Measurements from ENCODE around the gene THOC6.
A peak's percentile ranks its signal among the peaks of the same experiment; 100 is the strongest.

THOC6 gene

DNA sequence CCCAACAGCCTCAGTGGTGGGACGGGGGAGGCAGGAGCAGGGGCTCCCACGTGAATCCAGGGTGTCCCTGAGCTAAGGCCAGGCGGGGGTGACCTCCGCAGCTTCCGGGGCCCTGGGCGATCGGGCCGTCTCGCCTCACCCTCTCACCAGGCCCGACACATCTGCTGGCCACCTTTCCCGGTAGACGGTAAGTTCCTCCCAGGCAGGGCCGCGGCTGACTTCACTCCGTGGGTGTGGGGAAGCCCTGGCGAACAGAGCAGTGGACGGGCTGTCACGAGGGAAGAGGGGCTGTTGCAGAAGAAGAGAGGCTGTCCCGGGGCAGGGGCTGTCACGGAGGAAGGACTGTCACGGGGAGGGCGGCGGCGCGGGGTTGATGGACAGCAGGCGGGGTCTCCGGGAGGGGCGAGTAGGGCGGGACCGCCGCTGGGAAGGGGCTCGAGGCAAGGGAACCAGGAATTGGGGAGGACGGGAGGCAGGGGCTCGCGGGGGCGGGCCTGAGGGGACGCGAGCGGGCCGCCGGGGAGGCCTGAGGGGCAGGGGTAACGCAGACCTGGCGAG lies 44.1 kb upstream of the THOC6 start:
- H3K4me1 ChIP-seq (ENCODE audit: low read length), result peaks cover 5% of the 10 kb centered on the region; the same call in 1 of the 2 replicates

DNA sequence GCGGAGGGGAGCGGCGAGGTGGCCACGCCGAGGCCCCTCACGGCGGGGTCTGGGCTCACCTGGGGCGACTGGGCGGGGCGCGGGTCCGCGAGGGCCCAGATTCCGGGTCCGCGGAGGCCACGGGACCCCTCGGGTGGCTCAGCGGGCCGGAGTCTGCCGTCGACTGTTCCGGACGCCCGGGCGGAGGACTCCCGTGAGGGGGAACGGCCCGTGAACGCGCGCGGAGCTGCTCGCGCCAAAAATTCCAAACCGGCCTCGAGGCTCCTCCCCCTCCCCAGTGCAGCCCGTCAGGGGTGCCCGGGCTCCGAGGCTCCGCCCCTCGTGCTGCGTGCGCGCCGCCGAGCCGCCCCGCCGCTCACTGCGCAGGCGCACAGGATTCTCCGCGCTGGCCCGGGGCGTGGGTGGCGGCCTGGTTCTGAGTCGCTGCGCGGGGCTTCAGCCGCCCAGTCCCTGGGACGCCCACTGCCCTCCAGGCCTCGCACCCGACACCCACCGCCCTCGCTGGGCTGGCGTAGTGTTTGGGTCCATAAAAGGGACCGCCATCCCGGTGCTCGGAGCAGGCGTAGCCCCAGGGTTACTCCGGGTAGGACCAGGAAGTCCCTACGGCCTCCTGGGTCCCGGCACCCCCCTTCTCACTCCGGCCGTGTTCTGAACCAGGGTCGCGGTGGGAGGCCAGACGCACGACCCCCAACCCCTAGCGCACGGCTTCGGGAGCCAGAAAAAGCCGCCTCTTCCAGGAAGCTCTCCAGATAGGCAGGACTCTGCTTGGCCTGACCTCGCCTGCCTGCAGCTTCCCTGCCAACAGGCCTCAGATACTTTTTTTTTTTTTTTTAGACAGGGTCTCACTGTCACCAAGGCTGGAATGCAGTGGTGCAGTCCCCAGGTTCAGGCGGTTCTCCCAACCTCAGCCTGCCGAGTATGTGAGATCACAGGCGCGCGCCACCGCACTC lies 43.3 kb upstream of the THOC6 start, which contains the start of gene PKMYT1:
Gene PKMYT1 (minus strand): TSS at position 220 of the 950 bp plus-strand sequence. CDS start 789 bp downstream, outside the sequence.
- H3K27me3 ChIP-seq (replicated peaks; ENCODE audit: insufficient read depth, low read length), result peaks cover 16% of the 10 kb centered on the region
- peak within 1 kb of the TSS; percentile 76 for H2AFZ ChIP-seq (ENCODE audit: low read length)
- DNase-seq, result peak; percentile 92
- peaks cover 7% of the 10 kb centered on the region; the same call in 1 of the 2 replicates for H3F3A ChIP-seq (ENCODE audit: insufficient read depth, low read length)
- no peaks in the 10 kb centered on the region for H3K9me2 ChIP-seq (replicated peaks; ENCODE audit: insufficient read depth, low read length)
- H3K4me1 ChIP-seq (ENCODE audit: low read length), result peaks cover 5% of the 10 kb centered on the region; the same call in 1 of the 2 replicates
- no peaks in the 10 kb centered on the region for H4K20me1 ChIP-seq (ENCODE audit: insufficient read depth, low read length)
- no peaks in the 10 kb centered on the region for H3K9me3 ChIP-seq (replicated peaks; ENCODE audit: insufficient read depth, low read length)
- H3K36me3 ChIP-seq (replicated peaks; ENCODE audit: insufficient read depth, low read length), result no peaks in the 10 kb centered on the region
- H3K4me3 ChIP-seq (ENCODE audit: low read length), result peak within 1 kb of the TSS; percentile 90
- H3K79me2 ChIP-seq (ENCODE audit: low read length), result peaks cover 27% of the 10 kb centered on the region
- H3K9ac ChIP-seq (ENCODE audit: low read length), result peak within 1 kb of the TSS; percentile 96
- TF ChIP-seq EZH2phosphoT487 (IDR thresholded peaks at IDR 0.05; ENCODE audit: low read length), result no peak
- TF ChIP-seq, protein P1, sequence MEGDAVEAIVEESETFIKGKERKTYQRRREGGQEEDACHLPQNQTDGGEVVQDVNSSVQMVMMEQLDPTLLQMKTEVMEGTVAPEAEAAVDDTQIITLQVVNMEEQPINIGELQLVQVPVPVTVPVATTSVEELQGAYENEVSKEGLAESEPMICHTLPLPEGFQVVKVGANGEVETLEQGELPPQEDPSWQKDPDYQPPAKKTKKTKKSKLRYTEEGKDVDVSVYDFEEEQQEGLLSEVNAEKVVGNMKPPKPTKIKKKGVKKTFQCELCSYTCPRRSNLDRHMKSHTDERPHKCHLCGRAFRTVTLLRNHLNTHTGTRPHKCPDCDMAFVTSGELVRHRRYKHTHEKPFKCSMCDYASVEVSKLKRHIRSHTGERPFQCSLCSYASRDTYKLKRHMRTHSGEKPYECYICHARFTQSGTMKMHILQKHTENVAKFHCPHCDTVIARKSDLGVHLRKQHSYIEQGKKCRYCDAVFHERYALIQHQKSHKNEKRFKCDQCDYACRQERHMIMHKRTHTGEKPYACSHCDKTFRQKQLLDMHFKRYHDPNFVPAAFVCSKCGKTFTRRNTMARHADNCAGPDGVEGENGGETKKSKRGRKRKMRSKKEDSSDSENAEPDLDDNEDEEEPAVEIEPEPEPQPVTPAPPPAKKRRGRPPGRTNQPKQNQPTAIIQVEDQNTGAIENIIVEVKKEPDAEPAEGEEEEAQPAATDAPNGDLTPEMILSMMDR (IDR thresholded peaks at IDR 0.05; ENCODE audit: low read length), result no peak
- peak within 1 kb of the TSS; percentile 96 for H3K4me2 ChIP-seq (ENCODE audit: low read depth, low read length)
- peak within 1 kb of the TSS; percentile 12; the same call in 1 of the 2 replicates for H3K27ac ChIP-seq (ENCODE audit: low read length)

More for the DNA sequence above, 44.1 kb upstream of the THOC6 start:
- Histone ChIP-seq H3K9me2 (replicated peaks; ENCODE audit: insufficient read depth, low read length) (no peaks in the 10 kb centered on the region), H3K4me2 (ENCODE audit: low read depth, low read length) (peak overlapping the region; percentile 69), H3K9me3 (replicated peaks; ENCODE audit: insufficient read depth, low read length) (no peaks in the 10 kb centered on the region), H3K79me2 (ENCODE audit: low read length) (peaks cover 27% of the 10 kb centered on the region), H3F3A (ENCODE audit: insufficient read depth, low read length) (peaks cover 7% of the 10 kb centered on the region; the same call in 1 of the 2 replicates), H3K9ac (ENCODE audit: low read length) (peak overlapping the region; percentile 96), H2AFZ (ENCODE audit: low read length) (peak overlapping the region; percentile 57), H3K27me3 (replicated peaks; ENCODE audit: insufficient read depth, low read length) (peaks cover 9% of the 10 kb centered on the region), H3K36me3 (replicated peaks; ENCODE audit: insufficient read depth, low read length) (no peaks in the 10 kb centered on the region), H4K20me1 (ENCODE audit: insufficient read depth, low read length) (no peaks in the 10 kb centered on the region), H3K27ac (ENCODE audit: low read length) (peak overlapping the region; percentile 12; the same call in 1 of the 2 replicates), H3K4me3 (ENCODE audit: low read length) (peak overlapping the region; percentile 90)
- DNase-seq, result no peak
- TF ChIP-seq EZH2phosphoT487 (IDR thresholded peaks at IDR 0.05; ENCODE audit: low read length), result no peak
- TF ChIP-seq EZH2 (optimal IDR thresholded peaks at IDR 0.05; ENCODE audit: low read depth, low read length), result no peak
- TF ChIP-seq, protein P1 (IDR thresholded peaks at IDR 0.05; ENCODE audit: low read length), result no peak

DNA sequence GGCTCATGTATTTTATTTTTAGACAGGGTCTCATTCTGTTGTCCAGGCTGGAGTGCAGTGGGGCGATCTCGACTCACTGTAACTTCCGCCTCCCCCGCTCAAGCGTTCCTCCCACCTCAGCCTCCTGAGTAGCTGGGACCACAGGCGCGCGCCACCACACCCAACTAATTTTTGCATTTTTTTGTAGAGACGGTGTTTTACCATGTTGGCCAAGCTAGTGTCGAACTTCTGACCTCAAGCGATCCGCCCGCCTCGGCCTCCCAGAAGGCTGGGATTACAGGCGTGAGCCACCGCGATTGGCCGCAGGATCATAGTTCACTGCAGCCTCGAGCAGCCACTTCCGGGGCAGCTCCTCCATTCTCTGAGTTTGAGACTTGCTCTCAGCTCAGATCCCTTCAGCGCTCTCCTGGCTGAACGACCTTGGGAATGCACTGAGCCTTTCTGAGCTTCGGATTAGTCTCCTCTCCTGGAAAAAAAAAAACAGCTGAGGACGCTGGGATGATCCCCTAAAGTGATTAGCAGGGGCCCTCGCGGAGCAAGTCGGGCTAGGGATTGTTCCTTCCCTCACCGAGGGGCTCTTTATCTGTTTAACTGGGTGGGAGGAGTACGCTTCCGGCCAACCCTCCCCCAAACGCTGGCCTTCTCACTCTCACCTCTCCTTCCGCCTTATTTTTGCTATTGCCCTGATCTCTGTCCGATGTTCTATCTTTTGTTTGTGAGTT lies 42.5 kb upstream of the THOC6 start:
- H4K20me1 ChIP-seq (ENCODE audit: insufficient read depth, low read length), result no peaks in the 10 kb centered on the region
- TF ChIP-seq EZH2phosphoT487 (IDR thresholded peaks at IDR 0.05; ENCODE audit: low read length) (no peak), EZH2 (optimal IDR thresholded peaks at IDR 0.05; ENCODE audit: low read depth, low read length) (no peak)
- TF ChIP-seq, protein P1 (IDR thresholded peaks at IDR 0.05; ENCODE audit: low read length), result no peak
- 0 out of 2 replicates have a peak, but pooled peaks cover 2% of the 10 kb centered on the region for H3F3A ChIP-seq (ENCODE audit: insufficient read depth, low read length)
- peak overlapping the region; percentile 90 for H3K4me3 ChIP-seq (ENCODE audit: low read length)
- no peaks in the 10 kb centered on the region for H3K9me2 ChIP-seq (replicated peaks; ENCODE audit: insufficient read depth, low read length)
- H3K79me2 ChIP-seq (ENCODE audit: low read length), result peaks cover 27% of the 10 kb centered on the region
- peak overlapping the region; percentile 96; the same call in 1 of the 2 replicates for H3K9ac ChIP-seq (ENCODE audit: low read length)
- H3K4me2 ChIP-seq (ENCODE audit: low read depth, low read length), result peak overlapping the region; percentile 96; the same call in 1 of the 2 replicates
- H3K4me1 ChIP-seq (ENCODE audit: low read length), result peaks cover 5% of the 10 kb centered on the region; the same call in 1 of the 2 replicates
- DNase-seq, result no peak
- peak overlapping the region; percentile 76 for H2AFZ ChIP-seq (ENCODE audit: low read length)
- H3K27me3 ChIP-seq (replicated peaks; ENCODE audit: insufficient read depth, low read length), result peaks cover 25% of the 10 kb centered on the region
- H3K36me3 ChIP-seq (replicated peaks; ENCODE audit: insufficient read depth, low read length), result no peaks in the 10 kb centered on the region
- no peaks in the 10 kb centered on the region for H3K9me3 ChIP-seq (replicated peaks; ENCODE audit: insufficient read depth, low read length)
- H3K27ac ChIP-seq (ENCODE audit: low read length), result no peak overlapping the region
